Urothelium cell line (cell line): ENCODE results near the gene HMCN2.

Experiments
- DNase-seq: peaks from one replicate; pipeline ENCODE4 v3.0.0; 2011; ENCODE audit warnings: low spot score, mixed read lengths
- FAIRE-seq: peaks from 2 replicates; lab custom pipeline; 2011; peaks lifted over from hg19 to GRCh38; lab: Jason Lieb, UNC

HMCN2 gene

GRCh38 chr9:130405657-130406257, 140.2 kb downstream of the HMCN2 start:
- FAIRE-seq (no peak), DNase-seq (no peak)

- FAIRE-seq, result no peak
Measured at GRCh38 chr9:130406278-130406895, 140.8 kb downstream of the HMCN2 start.

GRCh38 chr9:130407916-130408663, 142.5 kb downstream of the HMCN2 start:
- DNase-seq (no peak), FAIRE-seq (no peak)

More at GRCh38 chr9:130406278-130406895, 140.8 kb downstream of the HMCN2 start:
- no peak for DNase-seq

GRCh38 chr9:130408669-130409068, 143.1 kb downstream of the HMCN2 start:
- FAIRE-seq (no peak), DNase-seq (no peak)

- DNase-seq (no peak), FAIRE-seq (no peak)
Measured at GRCh38 chr9:130409246-130409645, 143.7 kb downstream of the HMCN2 start.

- no peak for FAIRE-seq
Measured at GRCh38 chr9:130410443-130410842, 144.9 kb downstream of the HMCN2 start.

GRCh38 chr9:130411566-130411915, 146.0 kb downstream of the HMCN2 start:
- no peak for FAIRE-seq

More at GRCh38 chr9:130410443-130410842, 144.9 kb downstream of the HMCN2 start:
- DNase-seq, result no peak

GRCh38 chr9:130414081-130414731, 148.6 kb downstream of the HMCN2 start:
- FAIRE-seq, result no peak
- no peak for DNase-seq

More at GRCh38 chr9:130411566-130411915, 146.0 kb downstream of the HMCN2 start:
- no peak for DNase-seq

- FAIRE-seq, result no peak
- no peak for DNase-seq
Measured at GRCh38 chr9:130414910-130415746, 149.6 kb downstream of the HMCN2 start.

GRCh38 chr9:130417602-130418001, 152.0 kb downstream of the HMCN2 start:
- DNase-seq (no peak), FAIRE-seq (no peak)

GRCh38 chr9:130418776-130419175, 153.2 kb downstream of the HMCN2 start:
- DNase-seq (no peak), FAIRE-seq (no peak)

- DNase-seq, result no peak
Measured at GRCh38 chr9:130419521-130420035, 154.0 kb downstream of the HMCN2 start.

GRCh38 chr9:130421154-130421801, 155.7 kb downstream of the HMCN2 start:
- no peak for DNase-seq

More at GRCh38 chr9:130419521-130420035, 154.0 kb downstream of the HMCN2 start:
- FAIRE-seq, result no peak

GRCh38 chr9:130421802-130422276, 156.3 kb downstream of the HMCN2 start:
- DNase-seq (peak; percentile 53), FAIRE-seq (no peak)

More at GRCh38 chr9:130421154-130421801, 155.7 kb downstream of the HMCN2 start:
- no peak for FAIRE-seq

GRCh38 chr9:130422546-130422945, 157.0 kb downstream of the HMCN2 start:
- DNase-seq (no peak), FAIRE-seq (no peak)

GRCh38 chr9:130423272-130423671, 157.7 kb downstream of the HMCN2 start:
- no peak for FAIRE-seq
- DNase-seq, result no peak

GRCh38 chr9:130424595-130425454, 159.3 kb downstream of the HMCN2 start:
- DNase-seq (no peak), FAIRE-seq (no peak)

GRCh38 chr9:130425741-130426466, 160.3 kb downstream of the HMCN2 start:
- FAIRE-seq, result no peak

More at GRCh38 chr9:130425741-130426466, 160.3 kb downstream of the HMCN2 start:
- no peak for DNase-seq
